WTC11 (cell line): Measurements from ENCODE around the gene PGAP2. TPM values are rescaled to one million over a fixed set of nuclear protein-coding genes. Genes with fewer than 3 reads are reported as not detected.

ENCODE experiments used
- ATAC-seq: fragments of 200-7000 bp; cut with Tn5 transposase; 2 replicates; pipeline ENCODE4 v1.10.0; 2021; ENCODE audit warnings: mild to moderate bottlenecking, moderate library complexity
- CTCF ChIA-PET: fragments of 300-600 bp; sonication (Branson Sonifier 250); formaldehyde crosslinking; loops from one replicate; lab custom pipeline; 2021; ENCODE audit warnings: antibody characterized with exemption; lab: Charles Lee
- POLR2A ChIA-PET: fragments of 350-600 bp; sonication (Branson Sonifier 250); formaldehyde crosslinking; loops from one replicate; lab custom pipeline; 2021; ENCODE audit warnings: antibody characterized with exemption; lab: Charles Lee
- DNase-seq: peaks from one replicate; pipeline ENCODE4 v3.0.0; 2021; ENCODE audit warnings: low spot score
- H3K27ac Mint-ChIP-seq: 2 replicates; pipeline ENCODE4 v1.8.0; 2021; ENCODE audit warnings: mixed read lengths
- H3K27me3 Mint-ChIP-seq: 2 replicates; pipeline ENCODE4 v1.8.0; 2021; ENCODE audit warnings: low read depth, mild to moderate bottlenecking, moderate library complexity, mixed read lengths
- H3K36me3 Mint-ChIP-seq: 2 replicates; pipeline ENCODE4 v1.8.0; 2021; ENCODE audit warnings: mixed read lengths
- H3K4me1 Mint-ChIP-seq: 2 replicates; pipeline ENCODE4 v1.8.0; 2022; ENCODE audit warnings: mixed read lengths
- H3K4me3 Mint-ChIP-seq: 2 replicates; pipeline ENCODE4 v1.8.0; 2021; ENCODE audit warnings: mild to moderate bottlenecking, moderate library complexity, mixed read lengths
- H3K9me3 Mint-ChIP-seq: 2 replicates; pipeline ENCODE4 v1.8.0; 2021; ENCODE audit warnings: mixed read lengths
- ATF2 ChIP-seq: sonication (generic); formaldehyde crosslinking; IDR thresholded peaks from 2 replicates; pipeline ENCODE4 v1.8.1; 2022; ENCODE audit warnings: low read depth, missing genetic modification reagents, borderline replicate concordance
- CREM ChIP-seq: sonication (generic); formaldehyde crosslinking; IDR thresholded peaks from 2 replicates; pipeline ENCODE4 v1.8.1; 2022; ENCODE audit warnings: mild to moderate bottlenecking, missing genetic modification reagents, moderate library complexity
- E2F1 ChIP-seq: sonication (generic); formaldehyde crosslinking; IDR thresholded peaks from 2 replicates; pipeline ENCODE4 v1.8.0; 2022; ENCODE audit warnings: mild to moderate bottlenecking, missing genetic modification reagents
- E2F5 ChIP-seq: sonication (generic); formaldehyde crosslinking; IDR thresholded peaks from 2 replicates; pipeline ENCODE4 v1.8.1; 2022; ENCODE audit warnings: mild to moderate bottlenecking, moderate library complexity, missing genetic modification reagents
- EMX1 ChIP-seq: fragments of 250-450 bp; sonication (Bioruptor Pico); IDR thresholded peaks from 2 replicates; pipeline ENCODE4 v1.8.0; 2021; ENCODE audit warnings: mild to moderate bottlenecking
- ETV6 ChIP-seq: sonication (generic); formaldehyde crosslinking; IDR thresholded peaks from 2 replicates; pipeline ENCODE4 v1.8.1; 2022; ENCODE audit warnings: mild to moderate bottlenecking, missing genetic modification reagents
- IRF2 ChIP-seq: sonication (generic); formaldehyde crosslinking; IDR thresholded peaks from 2 replicates; pipeline ENCODE4 v1.8.0; 2022; ENCODE audit warnings: low read depth, missing genetic modification reagents, borderline replicate concordance
- MXD4 ChIP-seq: fragments of 250-450 bp; sonication (Bioruptor Pico); IDR thresholded peaks from 2 replicates; pipeline ENCODE4 v1.8.0; 2021; ENCODE audit warnings: mild to moderate bottlenecking, moderate library complexity, borderline replicate concordance
- NR1H2 ChIP-seq: sonication (generic); formaldehyde crosslinking; IDR thresholded peaks from 2 replicates; pipeline ENCODE4 v1.9.0; 2021; ENCODE audit warnings: mild to moderate bottlenecking, moderate library complexity, missing genetic modification reagents
- SMAD3 ChIP-seq: sonication (generic); formaldehyde crosslinking; IDR thresholded peaks from 2 replicates; pipeline ENCODE4 v1.8.0; 2022; ENCODE audit warnings: missing genetic modification reagents, mild to moderate bottlenecking, borderline replicate concordance
- ZNF138 ChIP-seq: sonication (generic); formaldehyde crosslinking; conservative IDR thresholded peaks from 2 replicates; pipeline ENCODE4 v1.8.1; 2022; ENCODE audit warnings: mild to moderate bottlenecking, moderate library complexity, missing genetic modification reagents
- ZNF263 ChIP-seq: sonication (generic); formaldehyde crosslinking; IDR thresholded peaks from 2 replicates; pipeline ENCODE4 v1.8.1; 2022; ENCODE audit warnings: low read depth, mild to moderate bottlenecking, moderate library complexity, missing genetic modification reagents
- ZNF671 ChIP-seq: fragments of 250-450 bp; sonication (Bioruptor Pico); IDR thresholded peaks from 2 replicates; pipeline ENCODE4 v1.8.0; 2021; ENCODE audit warnings: mild to moderate bottlenecking
- total RNA-seq: library from RNA; stranded (reverse); gene quantifications from 3 replicates; pipeline ENCODE4 v1.2.3, GENCODE V29; 2021
- TF ChIP-seq, protein P1 (sequence below): sonication (generic); formaldehyde crosslinking; IDR thresholded peaks from 2 replicates; pipeline ENCODE4 v1.8.0; 2022; ENCODE audit warnings: missing genetic modification reagents
- TF ChIP-seq, protein P2 (sequence below): fragments of 250-450 bp; sonication (Bioruptor Pico); IDR thresholded peaks from 2 replicates; pipeline ENCODE4 v2.1.2; 2022; ENCODE audit warnings: mild to moderate bottlenecking, moderate library complexity

PGAP2 gene
- total RNA-seq, 1 experiment from 2014 or later: 43.0 TPM

- H3K4me1 Mint-ChIP-seq: peaks cover 8% of the 10 kb centered on the region
- no peaks in the 10 kb centered on the region for H3K9me3 Mint-ChIP-seq
- ChIA-PET CTCF (interaction anchor here (0.6 to 1.7 kb wide), 4 partner anchors 8 to 256 kb away, joined by 4 to 7 read pairs (median 5); partner anchors contain the start of gene STIM1), POLR2A (no interaction called here)
- ATAC-seq: no peak
- H3K27me3 Mint-ChIP-seq: no peaks in the 10 kb centered on the region
- DNase-seq: no peak
- TF ChIP-seq ZNF138 (no peak), E2F5 (no peak), CREM (CRISPR knock-in tag) (no peak), SMAD3 (CRISPR knock-in tag) (no peak)
- no peak overlapping the region; the same call in 1 of the 2 replicates for H3K27ac Mint-ChIP-seq
- no peaks in the 10 kb centered on the region; the same call in 1 of the 2 replicates for H3K36me3 Mint-ChIP-seq
- no peak overlapping the region for H3K4me3 Mint-ChIP-seq
Measured at GRCh38 chr11:3817181-3817800, 8.9 kb downstream of the PGAP2 start.

DNA sequence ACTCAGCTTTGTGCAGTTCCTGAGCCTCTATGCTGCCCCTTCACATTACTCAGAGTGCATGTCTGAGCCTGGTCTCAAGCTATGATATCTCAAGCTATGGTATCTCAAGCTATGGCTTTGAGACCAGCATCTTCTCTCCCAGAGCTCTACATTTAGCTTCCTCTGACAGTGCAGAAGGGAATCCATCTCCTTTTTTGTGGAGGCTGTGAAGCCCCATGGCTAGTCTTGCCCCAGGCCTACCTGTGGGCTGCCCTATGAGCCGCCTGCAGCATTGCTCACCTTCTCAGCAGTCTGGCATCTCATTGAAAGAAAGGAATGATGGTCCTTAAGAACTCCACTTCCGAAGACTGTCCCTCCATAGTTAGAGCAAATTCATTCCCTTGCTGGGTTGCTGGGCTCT lies 12.6 kb downstream of the PGAP2 start:
- H3K4me1 Mint-ChIP-seq: peaks cover 26% of the 10 kb centered on the region
- DNase-seq (no peak), ATAC-seq (no peak)
- H3K36me3 Mint-ChIP-seq: peaks cover 9% of the 10 kb centered on the region; the same call in 1 of the 2 replicates
- no peak for TF ChIP-seq ZNF263 (CRISPR knock-in tag)
- TF ChIP-seq ETV6: no peak
- no peak for TF ChIP-seq IRF2
- TF ChIP-seq, protein P1, sequence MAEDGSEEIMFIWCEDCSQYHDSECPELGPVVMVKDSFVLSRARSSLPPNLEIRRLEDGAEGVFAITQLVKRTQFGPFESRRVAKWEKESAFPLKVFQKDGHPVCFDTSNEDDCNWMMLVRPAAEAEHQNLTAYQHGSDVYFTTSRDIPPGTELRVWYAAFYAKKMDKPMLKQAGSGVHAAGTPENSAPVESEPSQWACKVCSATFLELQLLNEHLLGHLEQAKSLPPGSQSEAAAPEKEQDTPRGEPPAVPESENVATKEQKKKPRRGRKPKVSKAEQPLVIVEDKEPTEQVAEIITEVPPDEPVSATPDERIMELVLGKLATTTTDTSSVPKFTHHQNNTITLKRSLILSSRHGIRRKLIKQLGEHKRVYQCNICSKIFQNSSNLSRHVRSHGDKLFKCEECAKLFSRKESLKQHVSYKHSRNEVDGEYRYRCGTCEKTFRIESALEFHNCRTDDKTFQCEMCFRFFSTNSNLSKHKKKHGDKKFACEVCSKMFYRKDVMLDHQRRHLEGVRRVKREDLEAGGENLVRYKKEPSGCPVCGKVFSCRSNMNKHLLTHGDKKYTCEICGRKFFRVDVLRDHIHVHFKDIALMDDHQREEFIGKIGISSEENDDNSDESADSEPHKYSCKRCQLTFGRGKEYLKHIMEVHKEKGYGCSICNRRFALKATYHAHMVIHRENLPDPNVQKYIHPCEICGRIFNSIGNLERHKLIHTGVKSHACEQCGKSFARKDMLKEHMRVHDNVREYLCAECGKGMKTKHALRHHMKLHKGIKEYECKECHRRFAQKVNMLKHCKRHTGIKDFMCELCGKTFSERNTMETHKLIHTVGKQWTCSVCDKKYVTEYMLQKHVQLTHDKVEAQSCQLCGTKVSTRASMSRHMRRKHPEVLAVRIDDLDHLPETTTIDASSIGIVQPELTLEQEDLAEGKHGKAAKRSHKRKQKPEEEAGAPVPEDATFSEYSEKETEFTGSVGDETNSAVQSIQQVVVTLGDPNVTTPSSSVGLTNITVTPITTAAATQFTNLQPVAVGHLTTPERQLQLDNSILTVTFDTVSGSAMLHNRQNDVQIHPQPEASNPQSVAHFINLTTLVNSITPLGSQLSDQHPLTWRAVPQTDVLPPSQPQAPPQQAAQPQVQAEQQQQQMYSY (CRISPR knock-in tag): no peak
- TF ChIP-seq EMX1 (CRISPR knock-in tag): no peak
- no peak for TF ChIP-seq MXD4 (CRISPR knock-in tag)
- TF ChIP-seq, protein P2, sequence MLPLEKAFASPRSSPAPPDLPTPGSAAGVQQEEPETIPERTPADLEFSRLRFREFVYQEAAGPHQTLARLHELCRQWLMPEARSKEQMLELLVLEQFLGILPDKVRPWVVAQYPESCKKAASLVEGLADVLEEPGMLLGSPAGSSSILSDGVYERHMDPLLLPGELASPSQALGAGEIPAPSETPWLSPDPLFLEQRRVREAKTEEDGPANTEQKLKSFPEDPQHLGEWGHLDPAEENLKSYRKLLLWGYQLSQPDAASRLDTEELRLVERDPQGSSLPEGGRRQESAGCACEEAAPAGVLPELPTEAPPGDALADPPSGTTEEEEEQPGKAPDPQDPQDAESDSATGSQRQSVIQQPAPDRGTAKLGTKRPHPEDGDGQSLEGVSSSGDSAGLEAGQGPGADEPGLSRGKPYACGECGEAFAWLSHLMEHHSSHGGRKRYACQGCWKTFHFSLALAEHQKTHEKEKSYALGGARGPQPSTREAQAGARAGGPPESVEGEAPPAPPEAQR (CRISPR knock-in tag): no peak
- TF ChIP-seq CREM (CRISPR knock-in tag): no peak
- TF ChIP-seq ATF2 (CRISPR knock-in tag): no peak
- TF ChIP-seq E2F1 (CRISPR knock-in tag): no peak
- no peak for TF ChIP-seq ZNF671 (CRISPR knock-in tag)
- TF ChIP-seq NR1H2 (CRISPR knock-in tag): no peak
- no peak overlapping the region for H3K27ac Mint-ChIP-seq
- H3K9me3 Mint-ChIP-seq: no peaks in the 10 kb centered on the region
- ChIA-PET CTCF (interaction anchor here (0.9 to 1.9 kb wide), 4 partner anchors 13 to 252 kb away, joined by 3 to 6 read pairs (median 4); partner anchors contain the start of gene STIM1), POLR2A (interaction anchor here (1.1 kb wide), 1 partner anchor 20 kb away, joined by 3 read pairs; the partner anchor contains the start of gene RHOG)
- no peak overlapping the region for H3K4me3 Mint-ChIP-seq
- no peaks in the 10 kb centered on the region for H3K27me3 Mint-ChIP-seq
